HG03378 (cell line): ENCODE data around the gene IRGC.
A peak's percentile ranks its signal among the peaks of the same experiment; 100 is the strongest.

Source experiments
- ATAC-seq: cut with Tn5 transposase; IDR thresholded peaks from one replicate; pipeline ENCODE4 v1.9.1; 2021; ENCODE audit warnings: mild to moderate bottlenecking, moderate library complexity; ENCODE audit not compliant: unreplicated experiment

The IRGC gene

GRCh38 chr19:43721469-43722048, 5.7 kb downstream of the IRGC start:
- ATAC-seq, result no peak

- ATAC-seq, result no peak
Observed at GRCh38 chr19:43723588-43723987, 7.7 kb downstream of the IRGC start.

GRCh38 chr19:43724896-43725295, 9.0 kb downstream of the IRGC start:
- no peak for ATAC-seq

- peak; percentile 53 for ATAC-seq
Observed at GRCh38 chr19:43725468-43725867, 9.6 kb downstream of the IRGC start.

- no peak for ATAC-seq
Observed at GRCh38 chr19:43726736-43727592, 11.1 kb downstream of the IRGC start.

GRCh38 chr19:43727593-43727853, 11.6 kb downstream of the IRGC start:
- no peak for ATAC-seq

GRCh38 chr19:43729919-43730318, 14.0 kb downstream of the IRGC start:
- no peak for ATAC-seq

- ATAC-seq, result no peak
Observed at GRCh38 chr19:43731346-43731745, 15.5 kb downstream of the IRGC start.

GRCh38 chr19:43731846-43732245, 16.0 kb downstream of the IRGC start:
- no peak for ATAC-seq

- no peak for ATAC-seq
Observed at GRCh38 chr19:43735013-43735412, 19.1 kb downstream of the IRGC start.

- no peak for ATAC-seq
Observed at GRCh38 chr19:43735957-43736356, 20.1 kb downstream of the IRGC start.

GRCh38 chr19:43738780-43739211, 22.9 kb downstream of the IRGC start:
- no peak for ATAC-seq

GRCh38 chr19:43739439-43740235, 23.8 kb downstream of the IRGC start:
- no peak for ATAC-seq

- no peak for ATAC-seq
Observed at GRCh38 chr19:43741075-43741825, 25.4 kb downstream of the IRGC start.

GRCh38 chr19:43743059-43743458, 27.2 kb downstream of the IRGC start:
- no peak for ATAC-seq

GRCh38 chr19:43747557-43748204, 31.8 kb downstream of the IRGC start:
- no peak for ATAC-seq

GRCh38 chr19:43748205-43748594, 32.3 kb downstream of the IRGC start:
- no peak for ATAC-seq

- no peak for ATAC-seq
Observed at GRCh38 chr19:43748685-43749084, 32.8 kb downstream of the IRGC start.

GRCh38 chr19:43749152-43749551, 33.3 kb downstream of the IRGC start:
- ATAC-seq, result no peak

- no peak for ATAC-seq
Observed at GRCh38 chr19:43749898-43750297, 34.0 kb downstream of the IRGC start.
